HG02610 (cell line): ENCODE results near the gene RAP2B.
"Not testable (repeated sequence)": the region's sequence is repeated elsewhere in the genome, so short reads cannot be mapped to it uniquely, and the experiment has no call there.

ENCODE experiments used
- ATAC-seq: cut with Tn5 transposase; IDR thresholded peaks from one replicate; pipeline ENCODE4 v1.9.1; 2021; ENCODE audit warnings: mild to moderate bottlenecking, moderate library complexity; ENCODE audit not compliant: unreplicated experiment

RAP2B gene

DNA sequence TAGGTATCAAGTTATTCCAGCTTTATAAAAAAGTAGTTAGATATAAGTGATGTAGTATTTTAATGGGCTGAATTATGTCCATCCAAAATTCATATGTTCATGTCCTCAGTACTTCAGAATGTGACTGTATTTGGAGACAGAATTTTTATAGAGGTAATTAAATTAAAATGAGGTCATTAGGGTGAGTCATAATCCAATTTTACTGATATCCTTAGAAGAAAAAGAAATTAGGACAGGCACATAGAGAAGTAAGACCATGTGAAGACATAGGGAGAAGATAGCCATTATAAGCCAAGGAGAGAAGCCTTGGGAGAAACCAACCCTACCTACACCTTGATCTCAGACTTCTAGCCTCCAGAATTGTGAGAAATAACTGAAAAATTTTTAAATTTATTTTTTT, 30.3 kb downstream of the RAP2B start:
- ATAC-seq, result no peak

DNA sequence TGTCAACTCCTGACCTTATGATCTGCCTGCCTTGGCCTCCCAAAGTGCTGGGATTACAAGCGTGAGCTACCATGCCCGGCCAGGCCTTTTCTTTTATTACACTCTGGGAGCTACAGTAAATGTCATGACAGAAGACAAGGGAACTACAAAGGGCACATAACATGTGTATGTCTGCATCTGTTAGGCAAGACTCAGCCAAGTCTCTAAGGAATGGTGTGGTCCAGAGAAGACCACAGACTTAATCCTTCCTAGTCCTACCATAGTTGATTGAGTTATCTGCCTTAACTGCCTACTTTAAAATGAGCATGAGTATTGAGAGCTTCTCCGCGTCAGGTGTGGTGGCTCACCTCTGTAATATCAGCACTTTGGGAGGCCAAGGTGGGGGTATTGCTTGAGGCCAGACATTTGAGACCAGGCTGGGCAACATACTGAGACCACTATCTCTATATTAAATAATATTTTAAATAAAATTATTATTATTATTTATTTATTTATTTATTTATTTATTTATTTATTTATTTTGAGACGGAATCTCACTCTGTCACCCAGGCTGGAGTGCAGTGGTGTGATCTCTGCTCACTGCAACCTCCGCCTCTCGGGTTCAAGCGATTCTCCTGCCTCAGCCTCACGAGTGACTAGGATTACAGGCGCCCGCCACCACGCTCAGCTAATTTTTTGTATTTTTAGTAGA, 31.9 kb downstream of the RAP2B start:
- not testable (repeated sequence) for ATAC-seq

DNA sequence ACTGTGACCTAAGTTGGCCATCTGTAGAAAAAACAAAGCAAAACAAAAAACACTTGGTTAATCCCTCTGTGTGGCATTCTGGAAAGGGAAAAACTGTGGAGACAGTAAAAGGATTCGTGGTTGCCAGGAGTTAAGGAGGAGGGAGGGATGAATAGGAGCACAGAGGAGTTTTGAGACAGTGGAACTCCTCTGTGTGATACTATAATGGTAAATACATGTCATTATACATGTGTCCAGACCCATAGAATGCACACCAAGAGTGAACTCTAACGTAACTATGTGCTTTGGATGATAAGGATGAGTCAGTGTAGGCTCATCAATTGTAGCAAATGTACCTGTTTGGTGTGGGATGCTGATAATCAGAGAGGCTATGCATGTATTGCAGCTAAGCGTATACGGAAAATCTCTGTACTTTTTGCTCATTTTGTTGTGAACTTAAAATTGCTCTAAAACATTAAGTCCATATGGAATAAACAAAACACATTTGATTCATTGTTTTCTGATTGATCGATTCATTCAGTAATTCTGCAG, 33.4 kb downstream of the RAP2B start:
- ATAC-seq, result no peak

DNA sequence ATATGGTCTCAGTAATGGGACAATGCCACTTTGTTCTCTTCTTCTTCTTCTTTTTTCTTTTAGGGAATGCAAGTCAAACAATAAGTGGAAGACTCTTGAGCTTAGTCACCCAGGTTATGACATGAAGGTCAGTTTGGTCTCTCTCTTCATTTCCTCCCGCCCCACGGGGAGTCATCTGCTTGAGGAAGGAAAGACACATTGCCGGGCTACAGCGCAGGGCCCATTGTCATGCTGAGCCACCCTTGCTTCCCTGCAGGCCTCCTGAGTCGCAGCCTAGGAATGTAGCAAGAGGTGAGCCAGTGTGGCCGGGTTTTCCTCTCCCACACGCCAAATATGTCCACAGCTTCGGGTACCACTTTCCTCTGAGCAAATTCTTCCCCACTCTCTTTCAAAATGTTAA, 47.6 kb downstream of the RAP2B start:
- ATAC-seq, result no peak

DNA sequence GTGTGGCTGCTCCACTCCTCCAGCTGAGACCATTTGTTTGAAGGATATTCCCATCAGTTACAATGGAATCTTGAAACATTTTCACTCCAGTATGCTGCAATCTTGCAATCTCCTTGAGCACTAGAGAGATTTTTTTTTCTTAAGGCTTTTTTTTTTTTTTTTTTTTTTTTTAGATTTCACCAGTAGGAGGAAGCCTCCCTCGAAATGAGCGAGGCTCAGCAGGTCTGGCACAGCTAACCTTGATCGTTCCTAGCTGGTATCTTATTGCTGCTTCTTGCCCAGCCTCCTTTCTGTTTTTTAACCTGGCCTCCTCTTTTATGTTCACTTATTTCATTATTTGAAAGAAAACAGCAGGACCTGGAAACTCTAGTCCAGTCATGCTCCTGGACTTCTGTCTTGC, 48.1 kb downstream of the RAP2B start:
- ATAC-seq, result no peak

DNA sequence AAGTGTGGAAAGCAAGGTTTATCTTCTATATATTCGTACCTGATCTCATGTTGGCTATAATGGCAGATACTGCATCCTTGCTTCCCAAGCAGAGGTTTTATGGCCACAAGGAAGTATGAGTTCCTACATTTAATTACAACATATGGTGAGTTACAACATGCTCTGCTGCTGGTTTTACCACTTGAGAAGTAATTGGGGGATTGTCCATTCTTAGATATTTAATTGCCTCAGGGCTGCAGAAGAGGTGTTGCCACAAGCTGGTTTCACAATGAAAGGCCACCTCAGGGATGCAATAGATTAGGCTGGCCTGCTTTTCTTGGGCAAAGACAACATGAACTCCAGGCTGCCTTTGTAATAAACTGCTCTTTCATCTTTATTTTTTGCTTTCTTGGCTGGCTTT, 48.6 kb downstream of the RAP2B start:
- no peak for ATAC-seq

GRCh38 chr3:153215497-153215896, 53.5 kb downstream of the RAP2B start:
- ATAC-seq, result no peak

- no peak for ATAC-seq
These were observed 53.9 kb downstream of the RAP2B start for GRCh38 chr3:153215966-153216365.

GRCh38 chr3:153216928-153217327, 54.9 kb downstream of the RAP2B start:
- ATAC-seq, result no peak

DNA sequence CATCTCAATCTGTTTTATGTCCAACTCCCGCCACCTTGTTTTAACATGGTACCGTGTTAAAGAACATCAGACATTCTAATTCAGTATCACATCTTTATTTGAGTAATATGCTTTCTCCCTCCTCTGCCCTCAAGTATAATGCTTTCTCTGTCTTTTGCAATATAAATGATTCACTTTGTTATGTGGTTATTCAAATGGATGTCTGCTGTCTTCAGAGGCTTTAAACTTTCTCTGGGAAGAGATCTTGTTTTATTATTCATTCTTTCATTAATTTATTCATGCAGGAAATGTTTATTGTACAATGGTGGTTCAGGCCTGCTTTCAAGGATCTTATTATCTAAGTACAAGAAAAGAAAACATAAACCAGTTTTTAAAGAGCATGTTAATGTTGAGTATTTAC, 57.1 kb downstream of the RAP2B start:
- no peak for ATAC-seq
